Fibroblast of mammary gland (primary cell): ENCODE data around the gene BMX.

Experiments used
- DNase-seq: peaks from one replicate; pipeline ENCODE4 v3.0.0-alpha.2; 2010; ENCODE audit warnings: low read depth
- H3K4me3 ChIP-seq: 2 replicates; pipeline ENCODE4 v1.5.1; 2011; ENCODE audit warnings: low read depth, mild to moderate bottlenecking, low read length, moderate library complexity; ENCODE audit not compliant: control insufficient read depth
- TF ChIP-seq, protein P1 (sequence below): conservative IDR thresholded peaks from 2 replicates; pipeline ENCODE4 v1.5.1; 2011; ENCODE audit warnings: low read depth, low read length, inconsistent platforms; ENCODE audit not compliant: control insufficient read depth, insufficient read depth

BMX gene

GRCh38 chrX:15492469-15492868, 8.1 kb upstream of the BMX start:
- TF ChIP-seq, protein P1, sequence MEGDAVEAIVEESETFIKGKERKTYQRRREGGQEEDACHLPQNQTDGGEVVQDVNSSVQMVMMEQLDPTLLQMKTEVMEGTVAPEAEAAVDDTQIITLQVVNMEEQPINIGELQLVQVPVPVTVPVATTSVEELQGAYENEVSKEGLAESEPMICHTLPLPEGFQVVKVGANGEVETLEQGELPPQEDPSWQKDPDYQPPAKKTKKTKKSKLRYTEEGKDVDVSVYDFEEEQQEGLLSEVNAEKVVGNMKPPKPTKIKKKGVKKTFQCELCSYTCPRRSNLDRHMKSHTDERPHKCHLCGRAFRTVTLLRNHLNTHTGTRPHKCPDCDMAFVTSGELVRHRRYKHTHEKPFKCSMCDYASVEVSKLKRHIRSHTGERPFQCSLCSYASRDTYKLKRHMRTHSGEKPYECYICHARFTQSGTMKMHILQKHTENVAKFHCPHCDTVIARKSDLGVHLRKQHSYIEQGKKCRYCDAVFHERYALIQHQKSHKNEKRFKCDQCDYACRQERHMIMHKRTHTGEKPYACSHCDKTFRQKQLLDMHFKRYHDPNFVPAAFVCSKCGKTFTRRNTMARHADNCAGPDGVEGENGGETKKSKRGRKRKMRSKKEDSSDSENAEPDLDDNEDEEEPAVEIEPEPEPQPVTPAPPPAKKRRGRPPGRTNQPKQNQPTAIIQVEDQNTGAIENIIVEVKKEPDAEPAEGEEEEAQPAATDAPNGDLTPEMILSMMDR: no peak
- DNase-seq: no peak
- H3K4me3 ChIP-seq: peak overlapping the region; percentile 57

DNA sequence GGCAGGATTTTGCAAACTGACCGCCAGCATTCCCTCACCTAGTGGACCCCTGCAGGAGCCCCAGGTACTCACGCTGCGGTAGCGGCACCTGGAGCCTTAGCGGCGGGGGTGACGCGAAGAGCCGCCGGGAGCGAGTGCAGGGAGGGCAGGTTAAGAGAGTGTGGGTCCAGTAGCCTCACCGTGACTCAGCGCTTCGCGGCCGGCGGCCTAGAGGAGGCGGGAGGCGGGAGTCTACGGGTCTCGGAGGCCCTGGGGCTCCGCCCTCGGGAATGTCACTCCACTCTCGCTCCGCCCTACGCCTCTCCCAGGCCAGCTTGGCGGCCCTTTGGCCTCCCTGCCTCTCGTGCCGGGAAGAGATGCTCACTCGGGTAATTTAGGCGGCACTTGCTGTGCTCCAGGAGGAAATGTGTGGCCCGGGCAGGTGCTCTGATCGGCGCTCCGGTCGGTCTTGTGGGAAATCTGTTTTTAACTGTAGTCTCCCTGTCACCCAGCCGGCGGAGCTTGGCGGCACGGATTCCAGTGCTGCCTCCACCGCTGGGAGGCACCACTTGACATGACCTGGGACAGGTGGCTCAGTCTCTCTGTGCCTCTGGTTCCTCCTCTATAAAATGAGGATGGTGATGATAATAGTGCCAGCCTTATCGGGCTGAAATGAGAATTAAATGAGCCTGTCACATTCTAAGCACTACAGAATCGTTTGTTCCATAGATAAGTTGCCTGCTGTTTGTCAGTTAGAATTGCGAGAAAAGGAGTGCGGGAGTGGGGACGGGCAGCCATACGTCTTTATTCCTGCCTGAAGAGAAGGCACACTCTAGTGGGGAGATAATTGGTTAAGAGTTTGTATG, 7.3 kb upstream of the BMX start, which contains the start of gene PIR:
Gene PIR (minus strand): TSS at position 216 of the 845 bp plus-strand sequence. CDS start 2,076 bp downstream, outside the sequence.
- peak within 1 kb of the TSS; percentile 57 for H3K4me3 ChIP-seq
- DNase-seq: peak; percentile 80
- TF ChIP-seq, protein P1: peak; percentile 41

GRCh38 chrX:15495801-15496200, 4.8 kb upstream of the BMX start:
- no peak for DNase-seq
- TF ChIP-seq, protein P1: no peak
- no peak overlapping the region for H3K4me3 ChIP-seq

DNA sequence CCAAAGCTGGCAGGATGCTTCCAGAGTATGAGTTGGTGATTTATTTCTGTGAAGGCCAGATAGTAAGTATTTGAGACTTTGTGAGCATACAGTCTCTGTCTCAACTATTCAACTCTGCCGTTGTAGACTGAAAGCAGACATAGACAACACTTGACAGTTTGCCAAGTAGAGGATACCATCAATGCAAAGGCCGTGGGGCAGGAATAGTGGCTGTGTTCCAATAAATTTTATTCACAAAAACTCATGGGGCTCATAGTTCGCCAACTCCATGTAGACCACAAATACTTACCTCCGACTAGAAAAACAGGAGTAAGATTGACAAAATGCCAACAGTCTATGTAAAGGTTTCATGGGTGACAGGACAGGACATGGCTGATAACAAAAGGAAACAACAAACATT, 3.8 kb upstream of the BMX start:
- DNase-seq: no peak
- no peak overlapping the region for H3K4me3 ChIP-seq
- TF ChIP-seq, protein P1: no peak

DNA sequence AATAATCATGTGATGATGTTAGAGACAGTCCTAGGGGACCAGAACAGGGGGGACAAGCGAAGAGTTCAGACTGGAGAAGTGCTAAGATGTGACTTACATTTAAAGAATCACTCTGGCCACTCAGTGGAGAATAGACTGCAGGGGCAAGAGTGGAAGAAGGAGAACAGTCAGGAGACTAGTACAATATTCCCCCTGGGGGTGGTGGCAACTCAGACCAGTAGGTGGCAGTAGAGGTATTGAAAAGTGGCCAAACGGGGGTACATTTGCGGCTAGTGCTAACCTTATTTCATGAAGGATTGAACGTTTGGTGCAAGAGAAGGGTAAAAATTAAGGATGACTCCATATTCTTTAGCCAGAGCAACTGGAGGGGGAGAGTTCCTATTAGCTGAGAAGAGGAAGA, 2.7 kb upstream of the BMX start:
- TF ChIP-seq, protein P1: peak; percentile 73
- peak; percentile 42 for DNase-seq
- no peak overlapping the region for H3K4me3 ChIP-seq

DNA sequence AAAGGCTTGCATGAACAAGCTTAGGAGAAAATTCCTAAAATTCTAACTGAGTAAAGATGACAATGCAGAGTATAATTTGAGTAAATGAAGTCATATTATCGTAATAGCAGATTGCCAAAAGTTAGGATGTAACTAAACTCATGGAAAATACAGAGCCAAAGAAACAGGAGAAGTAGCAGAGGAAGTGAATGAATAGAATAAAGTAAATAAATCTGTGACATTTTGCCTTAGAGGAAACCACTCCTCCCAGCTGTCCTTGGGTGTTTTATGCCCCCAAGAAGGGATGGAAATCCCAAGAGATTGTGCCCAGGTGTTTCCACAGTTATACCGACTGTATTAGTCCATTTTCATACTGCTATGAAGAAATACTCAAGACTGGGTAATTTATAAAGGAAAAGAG, 1.9 kb upstream of the BMX start:
- no peak overlapping the region for H3K4me3 ChIP-seq
- no peak for DNase-seq
- TF ChIP-seq, protein P1: no peak
